HCT116 (cell line): ENCODE results near the gene CFAP107. TPM values are rescaled to one million over a fixed set of nuclear protein-coding genes. Genes with fewer than 3 reads are reported as not detected.

ENCODE experiments used
- ATAC-seq: fragments of 200-7000 bp; cut with Tn5 transposase; 2 replicates; pipeline ENCODE4 v1.9.1; 2020; ENCODE audit warnings: mild to moderate bottlenecking, moderate library complexity
- BruUV-seq: library from RNA; stranded (reverse); fragments of 400-500 nt; replicated peaks from 2 replicates; lab custom pipeline; 2021; lab: Mats Ljungman, UMichigan
- CTCF ChIA-PET: fragments of 300-600 bp; sonication (Branson Sonifier 250); formaldehyde crosslinking; loops from one replicate; lab custom pipeline; 2021; ENCODE audit warnings: antibody characterized with exemption; lab: Charles Lee
- POLR2A ChIA-PET: fragments of 300-600, 350-600 bp; sonication (Branson Sonifier 250); formaldehyde crosslinking; loops from one replicate; lab custom pipeline; 2021; ENCODE audit warnings: antibody characterized with exemption; lab: Charles Lee
- RAD21 ChIA-PET, 2 experiments: fragments of 300-600 bp; sonication (Branson Sonifier 250); formaldehyde crosslinking; loops; one replicate each; lab custom pipeline; 2023; ENCODE audit warnings: low total read pairs in 2 of 2; ENCODE audit not compliant: uncharacterized antibody in 2 of 2, unreplicated experiment in 2 of 2, low non-redundant PET in 1 of 2; lab: Charles Lee
- DNase-seq: peaks from one replicate; pipeline ENCODE4 v3.0.0-alpha.2; 2010; ENCODE audit warnings: low read depth, low spot score
- H2AFZ ChIP-seq: fragments of 200-600 bp; shearing (Covaris generic), sonication (generic); 2 replicates; pipeline ENCODE4 v1.6.1; 2017; ENCODE audit warnings: low read depth, mixed run types, mixed read lengths, antibody characterized with exemption, low read length; ENCODE audit not compliant: poor library complexity, severe bottlenecking
- H3K27ac ChIP-seq: 2 replicates; pipeline ENCODE4 v1.5.1; 2012; ENCODE audit warnings: low read depth, low read length
- H3K27me3 ChIP-seq: fragments of 200-600 bp; sonication (generic); 2 replicates; pipeline ENCODE4 v1.6.1; 2016; ENCODE audit warnings: mixed run types, low read length, mixed read lengths; ENCODE audit not compliant: insufficient read depth
- H3K36me3 ChIP-seq, 2 experiments: fragments of 200-500 bp in 1 of 2; fragments of 200-600 bp in 1 of 2; sonication (Bioruptor generic) in 1 of 2; sonication (generic) in 1 of 2; 2 replicates each; pipeline versions ENCODE4 v1.5.1 to v1.6.1; 2014 to 2016; ENCODE audit warnings: low read length in 2 of 2, inconsistent platforms in 1 of 2, mixed read lengths in 1 of 2, mixed run types in 1 of 2; ENCODE audit not compliant: insufficient read depth in 2 of 2, control insufficient read depth in 1 of 2
- H3K4me1 ChIP-seq, 2 experiments: fragments of 200-600 bp in 1 of 2; sonication (generic) in 1 of 2; 2 replicates each; pipeline versions ENCODE4 v1.5.1 to v1.6.1; 2012 to 2017; ENCODE audit warnings: low read length in 2 of 2, inconsistent platforms in 1 of 2, mild to moderate bottlenecking in 1 of 2, mixed read lengths in 1 of 2, mixed run types in 1 of 2, moderate library complexity in 1 of 2; ENCODE audit not compliant: insufficient read depth in 2 of 2, control insufficient read depth in 1 of 2
- H3K4me2 ChIP-seq: fragments of 200-600 bp; sonication (generic); 2 replicates; pipeline ENCODE4 v1.6.1; 2017; ENCODE audit warnings: mixed run types, low read length, mixed read lengths
- H3K4me3 ChIP-seq, 2 experiments: fragments of 200-600 bp in 1 of 2; sonication (generic) in 1 of 2; replicated peaks in 1 of 2; 2 replicates each; pipeline ENCODE4 v1.5.1; 2011 to 2016; ENCODE audit warnings: low read length in 2 of 2, control low read depth in 1 of 2, low read depth in 1 of 2, mild to moderate bottlenecking in 1 of 2, mixed read lengths in 1 of 2, mixed run types in 1 of 2
- H3K79me2 ChIP-seq: fragments of 200-600 bp; sonication (generic); 2 replicates; pipeline ENCODE4 v1.6.1; 2017; ENCODE audit warnings: mild to moderate bottlenecking, mixed run types, low read length, moderate library complexity, mixed read lengths; ENCODE audit not compliant: insufficient read depth
- H3K9ac ChIP-seq: fragments of 200-600 bp; sonication (generic); 2 replicates; pipeline ENCODE4 v1.6.1; 2016; ENCODE audit warnings: low read length, mixed read lengths
- H3K9me2 ChIP-seq: fragments of 200-600 bp; sonication (generic), shearing (Covaris generic); 2 replicates; pipeline ENCODE4 v1.6.1; 2017; ENCODE audit warnings: mixed run types, mild to moderate bottlenecking, moderate library complexity; ENCODE audit not compliant: insufficient read depth
- H3K9me3 ChIP-seq, 2 experiments: fragments of 200-500 bp in 1 of 2; fragments of 200-600 bp in 1 of 2; sonication (Bioruptor generic) in 1 of 2; sonication (generic) in 1 of 2; 2 replicates each; pipeline ENCODE4 v1.6.1; 2014 to 2017; ENCODE audit warnings: low read length in 2 of 2, mixed read lengths in 2 of 2, inconsistent platforms in 1 of 2, low read depth in 1 of 2, mild to moderate bottlenecking in 1 of 2, mixed run types in 1 of 2, moderate library complexity in 1 of 2; ENCODE audit not compliant: control insufficient read depth in 1 of 2, insufficient read depth in 1 of 2
- H4K20me1 ChIP-seq: fragments of 200-600 bp; sonication (generic), shearing (Covaris generic); 2 replicates; pipeline ENCODE4 v1.6.1; 2017; ENCODE audit warnings: mixed run types, mild to moderate bottlenecking, moderate library complexity; ENCODE audit not compliant: insufficient read depth
- CBX3 ChIP-seq: IDR thresholded peaks from 2 replicates; pipeline ENCODE4 v1.6.1; 2012; ENCODE audit warnings: low read depth
- EGR1 ChIP-seq: IDR thresholded peaks from 2 replicates; pipeline ENCODE4 v1.6.1; 2012; ENCODE audit warnings: low read depth
- ELF1 ChIP-seq: IDR thresholded peaks from 2 replicates; pipeline ENCODE4 v1.6.1; 2012; ENCODE audit warnings: low read depth, borderline replicate concordance
- EZH2phosphoT487 ChIP-seq: fragments of 200-600 bp; IDR thresholded peaks from 2 replicates; pipeline ENCODE4 v1.6.1; 2018; ENCODE audit warnings: antibody characterized with exemption, borderline replicate concordance
- SRF ChIP-seq: IDR thresholded peaks from 2 replicates; pipeline ENCODE4 v1.6.1; 2012; ENCODE audit warnings: low read depth
- YY1 ChIP-seq: IDR thresholded peaks from 2 replicates; pipeline ENCODE4 v1.6.1; 2011; ENCODE audit warnings: low read length, low read depth, moderate library complexity, mild to moderate bottlenecking; ENCODE audit not compliant: insufficient replicate concordance; ENCODE audit errors: extremely low read depth
- ZNF274 ChIP-seq: fragments of 200-500 bp; sonication (Bioruptor generic); IDR thresholded peaks from 2 replicates; pipeline ENCODE4 v1.6.1; 2014; ENCODE audit warnings: mild to moderate bottlenecking, low read depth, low read length, inconsistent platforms
- intact Hi-C: fragments of 100-400 bp; cut with micrococcal nuclease; formaldehyde crosslinking; loops from 2 replicates; pipeline ENCODE4 v1.10.0; 2022
- total RNA-seq: library from RNA; stranded (reverse); gene quantifications from one replicate; pipeline ENCODE4 v1.2.1, GENCODE V29; 2021; ENCODE audit not compliant: unreplicated experiment
- TF ChIP-seq, protein P1 (sequence below): IDR thresholded peaks from 2 replicates; pipeline ENCODE4 v1.6.1; 2012
- TF ChIP-seq, protein P2 (sequence below): IDR thresholded peaks from 2 replicates; pipeline ENCODE4 v1.6.1; 2012; ENCODE audit warnings: low read depth

The CFAP107 gene
- total RNA-seq, 1 experiment from 2014 or later, result not detected

DNA sequence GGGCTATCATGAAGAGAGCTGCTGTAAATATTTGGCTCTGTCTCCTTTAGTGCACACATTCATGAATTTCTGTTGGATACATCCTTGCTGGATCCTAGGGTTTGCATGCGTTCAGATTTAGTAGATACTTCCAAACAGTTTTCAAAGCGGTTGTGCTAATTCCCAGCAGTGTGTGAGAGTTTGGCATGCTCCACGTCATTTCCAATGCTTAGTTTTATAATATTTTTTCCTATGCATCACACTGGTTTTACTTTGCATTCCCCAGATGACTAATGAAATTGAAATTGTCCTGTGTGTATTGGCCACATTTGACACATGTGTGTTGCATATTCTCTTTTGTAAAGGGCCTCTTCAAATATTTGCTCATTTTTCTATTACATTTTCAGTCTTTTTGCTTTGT is 48.6 kb upstream of the CFAP107 start:
- H3K27ac ChIP-seq, result no peak overlapping the region
- ChIA-PET RAD21 (no interaction called here), CTCF (no interaction called here), POLR2A (no interaction called here)
- intact Hi-C loops, result no loop called here
- no peaks in the 10 kb centered on the region for H3K36me3 ChIP-seq
- no peak overlapping the region for H3K4me3 ChIP-seq
- no peaks in the 10 kb centered on the region for H3K4me1 ChIP-seq
- H2AFZ ChIP-seq, result no peak overlapping the region
- BruUV-seq, result no TSS peak
- TF ChIP-seq ELF1 (no peak), ZNF274 (no peak), EZH2phosphoT487 (no peak), SRF (no peak), EGR1 (no peak), YY1 (no peak)
- TF ChIP-seq, protein P1, sequence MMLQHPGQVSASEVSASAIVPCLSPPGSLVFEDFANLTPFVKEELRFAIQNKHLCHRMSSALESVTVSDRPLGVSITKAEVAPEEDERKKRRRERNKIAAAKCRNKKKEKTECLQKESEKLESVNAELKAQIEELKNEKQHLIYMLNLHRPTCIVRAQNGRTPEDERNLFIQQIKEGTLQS, result no peak
- H3K4me2 ChIP-seq, result no peak overlapping the region
- H3K9me3 ChIP-seq, result no peaks in the 10 kb centered on the region
- H4K20me1 ChIP-seq, result no peaks in the 10 kb centered on the region
- H3K27me3 ChIP-seq, result no peaks in the 10 kb centered on the region
- ATAC-seq (no peak), DNase-seq (no peak)
- no peak overlapping the region for H3K9ac ChIP-seq
- H3K9me2 ChIP-seq, result no peaks in the 10 kb centered on the region
- no peaks in the 10 kb centered on the region for H3K79me2 ChIP-seq

DNA sequence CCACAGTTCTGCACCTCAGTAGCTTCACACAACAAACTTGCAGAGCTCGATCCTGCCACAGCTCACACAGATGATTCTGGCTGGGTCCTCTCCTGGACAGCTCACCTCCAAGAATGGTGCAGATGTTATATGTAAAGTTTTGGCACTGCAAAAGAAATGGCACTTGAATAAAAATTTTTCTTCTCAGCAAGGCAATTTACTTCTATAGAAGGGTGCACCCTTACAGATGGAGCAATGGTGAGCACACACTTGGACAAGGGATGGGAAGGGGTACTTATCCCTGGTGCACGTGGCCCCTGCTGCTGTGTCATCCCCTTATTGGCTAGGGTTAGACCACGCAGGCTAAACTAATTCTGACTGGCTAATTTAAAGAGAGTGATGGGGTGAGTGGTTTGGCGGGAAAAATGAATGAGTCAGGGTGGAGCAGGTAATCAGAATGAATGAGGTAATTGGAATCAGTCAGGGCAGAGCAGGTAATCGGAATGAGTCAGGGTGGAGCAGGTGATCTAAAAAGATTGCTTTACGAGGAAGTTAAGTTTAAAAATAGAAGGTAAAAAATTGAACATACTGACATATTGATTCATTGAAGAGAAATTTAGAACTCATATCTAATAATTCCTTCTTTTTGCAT is 42.1 kb upstream of the CFAP107 start:
- no peaks in the 10 kb centered on the region for H3K36me3 ChIP-seq
- H3K9me2 ChIP-seq, result no peaks in the 10 kb centered on the region
- TF ChIP-seq EZH2phosphoT487 (no peak), CBX3 (no peak)
- TF ChIP-seq, protein P2, sequence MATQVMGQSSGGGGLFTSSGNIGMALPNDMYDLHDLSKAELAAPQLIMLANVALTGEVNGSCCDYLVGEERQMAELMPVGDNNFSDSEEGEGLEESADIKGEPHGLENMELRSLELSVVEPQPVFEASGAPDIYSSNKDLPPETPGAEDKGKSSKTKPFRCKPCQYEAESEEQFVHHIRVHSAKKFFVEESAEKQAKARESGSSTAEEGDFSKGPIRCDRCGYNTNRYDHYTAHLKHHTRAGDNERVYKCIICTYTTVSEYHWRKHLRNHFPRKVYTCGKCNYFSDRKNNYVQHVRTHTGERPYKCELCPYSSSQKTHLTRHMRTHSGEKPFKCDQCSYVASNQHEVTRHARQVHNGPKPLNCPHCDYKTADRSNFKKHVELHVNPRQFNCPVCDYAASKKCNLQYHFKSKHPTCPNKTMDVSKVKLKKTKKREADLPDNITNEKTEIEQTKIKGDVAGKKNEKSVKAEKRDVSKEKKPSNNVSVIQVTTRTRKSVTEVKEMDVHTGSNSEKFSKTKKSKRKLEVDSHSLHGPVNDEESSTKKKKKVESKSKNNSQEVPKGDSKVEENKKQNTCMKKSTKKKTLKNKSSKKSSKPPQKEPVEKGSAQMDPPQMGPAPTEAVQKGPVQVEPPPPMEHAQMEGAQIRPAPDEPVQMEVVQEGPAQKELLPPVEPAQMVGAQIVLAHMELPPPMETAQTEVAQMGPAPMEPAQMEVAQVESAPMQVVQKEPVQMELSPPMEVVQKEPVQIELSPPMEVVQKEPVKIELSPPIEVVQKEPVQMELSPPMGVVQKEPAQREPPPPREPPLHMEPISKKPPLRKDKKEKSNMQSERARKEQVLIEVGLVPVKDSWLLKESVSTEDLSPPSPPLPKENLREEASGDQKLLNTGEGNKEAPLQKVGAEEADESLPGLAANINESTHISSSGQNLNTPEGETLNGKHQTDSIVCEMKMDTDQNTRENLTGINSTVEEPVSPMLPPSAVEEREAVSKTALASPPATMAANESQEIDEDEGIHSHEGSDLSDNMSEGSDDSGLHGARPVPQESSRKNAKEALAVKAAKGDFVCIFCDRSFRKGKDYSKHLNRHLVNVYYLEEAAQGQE, result no peak
- no peaks in the 10 kb centered on the region for H3K79me2 ChIP-seq
- POLR2A ChIA-PET, result no interaction called here
- ATAC-seq, result no peak
- H2AFZ ChIP-seq, result no peak overlapping the region
- H3K4me1 ChIP-seq, result no peaks in the 10 kb centered on the region
- H3K9me3 ChIP-seq, result no peaks in the 10 kb centered on the region; a peak in 1 of 4 replicates
- no peak overlapping the region for H3K4me3 ChIP-seq
- CTCF ChIA-PET, result no interaction called here
- H3K27ac ChIP-seq, result no peak overlapping the region
- intact Hi-C loops, result no loop called here
- no peaks in the 10 kb centered on the region for H3K27me3 ChIP-seq
- no TSS peak for BruUV-seq
- RAD21 ChIA-PET, result no interaction called here
- DNase-seq, result no peak
- no peaks in the 10 kb centered on the region for H4K20me1 ChIP-seq
- no peak overlapping the region for H3K9ac ChIP-seq
- H3K4me2 ChIP-seq, result no peak overlapping the region
